HG03432 (cell line): Measurements from ENCODE around the gene OTOGL.
A peak's percentile ranks its signal among the peaks of the same experiment; 100 is the strongest.

Source experiments
- ATAC-seq: cut with Tn5 transposase; IDR thresholded peaks from one replicate; pipeline ENCODE4 v1.9.1; 2021; ENCODE audit warnings: mild to moderate bottlenecking, moderate library complexity; ENCODE audit not compliant: unreplicated experiment

The OTOGL gene

GRCh38 chr12:80332827-80333226 is 233.5 kb downstream of the OTOGL start:
- ATAC-seq, result no peak

GRCh38 chr12:80352474-80352873 is 253.1 kb downstream of the OTOGL start:
- ATAC-seq, result no peak

- no peak for ATAC-seq
Observed at GRCh38 chr12:80353254-80353653, 253.9 kb downstream of the OTOGL start.

- ATAC-seq, result no peak
Observed at GRCh38 chr12:80356097-80356496, 256.8 kb downstream of the OTOGL start.

- no peak for ATAC-seq
Observed at GRCh38 chr12:80359703-80360102, 260.4 kb downstream of the OTOGL start.

GRCh38 chr12:80364056-80364455 is 264.7 kb downstream of the OTOGL start:
- no peak for ATAC-seq

- ATAC-seq, result no peak
Observed at GRCh38 chr12:80373666-80374065, 274.3 kb downstream of the OTOGL start.

- ATAC-seq, result no peak
Observed at GRCh38 chr12:80374615-80375014, 275.3 kb downstream of the OTOGL start.

GRCh38 chr12:80377140-80377794 is 277.9 kb downstream of the OTOGL start:
- no peak for ATAC-seq

- ATAC-seq, result no peak
Observed at GRCh38 chr12:80381121-80381520, 281.8 kb downstream of the OTOGL start.

- no peak for ATAC-seq
Observed at GRCh38 chr12:80382254-80382653, 282.9 kb downstream of the OTOGL start.

GRCh38 chr12:80400571-80400991 is 301.2 kb downstream of the OTOGL start:
- ATAC-seq, result no peak

- ATAC-seq, result no peak
Observed at GRCh38 chr12:80401191-80401590, 301.9 kb downstream of the OTOGL start.

- no peak for ATAC-seq
Observed at GRCh38 chr12:80404629-80405028, 305.3 kb downstream of the OTOGL start.

GRCh38 chr12:80406253-80406652 is 306.9 kb downstream of the OTOGL start:
- ATAC-seq, result no peak

GRCh38 chr12:80411787-80412186 is 312.4 kb downstream of the OTOGL start:
- peak; percentile 53 for ATAC-seq

GRCh38 chr12:80412343-80412953 is 313.1 kb downstream of the OTOGL start:
- peak; percentile 77 for ATAC-seq

GRCh38 chr12:80413462-80413861 is 314.1 kb downstream of the OTOGL start:
- no peak for ATAC-seq

- no peak for ATAC-seq
Observed at GRCh38 chr12:80415466-80415865, 316.1 kb downstream of the OTOGL start.

GRCh38 chr12:80419644-80420043 is 320.3 kb downstream of the OTOGL start:
- ATAC-seq, result no peak

GRCh38 chr12:80420075-80420474 is 320.7 kb downstream of the OTOGL start:
- ATAC-seq, result no peak

- ATAC-seq, result no peak
Observed at GRCh38 chr12:80422550-80422949, 323.2 kb downstream of the OTOGL start.
